HG03520 (cell line): ENCODE data around the gene RHOJ.
"Not testable (repeated sequence)": the region's sequence is repeated elsewhere in the genome, so short reads cannot be mapped to it uniquely, and the experiment has no call there.

Source experiments
- ATAC-seq: cut with Tn5 transposase; IDR thresholded peaks from one replicate; pipeline ENCODE4 v1.9.1; 2021; ENCODE audit warnings: mild to moderate bottlenecking, moderate library complexity; ENCODE audit not compliant: unreplicated experiment

RHOJ gene

DNA sequence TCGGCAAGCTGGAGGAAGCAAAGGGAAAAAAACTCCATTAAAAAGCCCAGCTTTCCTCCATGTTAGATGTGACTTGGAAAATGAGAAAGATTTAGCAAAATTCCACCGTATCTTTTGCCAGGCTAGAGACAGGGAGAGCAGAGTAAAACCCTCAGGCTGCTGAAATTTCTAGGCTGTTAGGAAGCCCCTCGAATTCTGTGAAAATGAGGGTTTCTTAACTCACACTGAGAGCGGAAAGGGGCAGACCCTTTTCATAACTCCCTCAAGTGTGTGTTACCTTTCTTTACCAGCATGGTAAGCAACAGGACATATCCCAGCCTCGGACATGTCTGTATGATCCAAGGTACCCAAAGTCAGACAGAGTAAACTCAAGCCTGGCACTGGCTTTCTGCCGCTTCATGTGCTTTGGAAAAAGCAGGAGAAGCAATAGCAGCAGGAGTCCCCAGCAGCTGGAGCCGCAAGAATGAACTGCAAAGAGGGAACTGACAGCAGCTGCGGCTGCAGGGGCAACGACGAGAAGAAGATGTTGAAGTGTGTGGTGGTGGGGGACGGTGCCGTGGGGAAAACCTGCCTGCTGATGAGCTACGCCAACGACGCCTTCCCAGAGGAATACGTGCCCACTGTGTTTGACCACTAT, at the start of gene RHOJ:
TSS of gene RHOJ (plus strand) at position 37 of the 637 bp plus-strand sequence. CDS start at position 464, 427 bp downstream.
- no peak for ATAC-seq

DNA sequence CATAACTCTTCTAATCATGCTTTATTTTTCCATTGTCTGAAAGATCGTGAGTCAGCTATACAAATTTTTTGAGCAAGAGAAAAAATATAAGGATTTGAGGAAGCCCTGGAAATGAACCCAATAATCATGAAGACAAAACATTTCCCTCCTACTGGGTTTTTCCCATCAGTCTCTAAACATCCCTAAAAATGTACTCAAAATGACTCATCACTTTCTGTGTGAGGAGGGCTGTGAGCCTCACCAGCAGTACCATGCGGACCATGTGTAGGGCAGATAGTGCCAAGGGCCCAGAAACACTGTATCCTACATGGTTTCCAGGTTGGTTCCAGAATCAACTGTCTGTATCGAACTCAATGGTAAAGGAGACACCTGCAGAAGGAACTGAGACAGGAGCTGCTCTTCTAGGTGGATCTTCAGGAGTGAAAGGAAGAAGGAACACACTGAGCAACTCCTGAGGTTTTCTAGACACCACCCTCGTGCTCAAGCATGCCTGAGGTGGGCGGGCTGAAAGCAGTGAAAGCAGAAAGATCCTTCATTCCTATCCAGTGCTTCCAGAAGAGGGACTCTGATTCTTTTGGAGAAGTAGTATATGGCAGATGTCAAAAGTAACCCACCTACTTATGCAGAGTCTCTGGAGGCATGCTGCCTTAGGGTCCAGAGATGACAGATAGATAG, 48.6 kb upstream of the RHOJ start:
- ATAC-seq = no peak

DNA sequence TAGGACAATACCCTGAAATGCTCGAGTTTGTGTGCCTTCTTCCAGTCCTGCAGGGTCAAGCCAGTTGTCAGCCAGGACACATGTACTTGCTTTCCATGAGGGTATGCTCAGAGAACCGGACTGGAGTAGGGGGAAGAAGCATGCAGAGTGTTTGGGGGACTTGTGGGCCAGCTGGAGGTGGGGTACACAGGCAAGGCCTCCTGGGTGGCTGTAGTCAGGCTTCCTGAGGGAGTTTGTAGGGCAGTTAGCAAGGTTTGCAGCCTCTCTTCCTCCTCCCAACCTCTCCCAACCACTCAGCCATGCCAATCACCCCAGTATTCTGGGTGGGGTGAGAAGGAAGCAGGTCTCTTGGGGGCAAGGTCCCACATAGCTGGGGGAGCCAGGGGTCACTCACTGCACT, 47.0 kb upstream of the RHOJ start:
- ATAC-seq = no peak

DNA sequence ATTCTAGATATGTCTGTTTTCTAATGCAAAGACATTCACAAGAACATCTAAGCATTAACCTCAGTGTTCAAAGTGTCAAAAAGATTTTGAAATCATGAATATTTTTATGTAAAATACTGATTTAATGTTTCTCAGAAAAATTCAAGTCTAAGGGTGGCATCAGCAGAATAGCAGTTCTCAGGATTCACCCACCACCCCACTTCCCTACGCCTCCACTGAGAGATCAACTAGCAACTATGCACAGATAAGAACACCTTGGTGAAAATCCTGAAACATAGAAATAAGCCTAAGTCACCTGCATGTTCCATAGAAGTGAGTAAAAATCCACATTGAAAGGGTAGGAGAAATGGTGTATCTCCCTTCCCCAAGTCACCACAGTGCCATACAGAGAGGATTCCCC, 40.9 kb upstream of the RHOJ start:
- ATAC-seq = no peak

DNA sequence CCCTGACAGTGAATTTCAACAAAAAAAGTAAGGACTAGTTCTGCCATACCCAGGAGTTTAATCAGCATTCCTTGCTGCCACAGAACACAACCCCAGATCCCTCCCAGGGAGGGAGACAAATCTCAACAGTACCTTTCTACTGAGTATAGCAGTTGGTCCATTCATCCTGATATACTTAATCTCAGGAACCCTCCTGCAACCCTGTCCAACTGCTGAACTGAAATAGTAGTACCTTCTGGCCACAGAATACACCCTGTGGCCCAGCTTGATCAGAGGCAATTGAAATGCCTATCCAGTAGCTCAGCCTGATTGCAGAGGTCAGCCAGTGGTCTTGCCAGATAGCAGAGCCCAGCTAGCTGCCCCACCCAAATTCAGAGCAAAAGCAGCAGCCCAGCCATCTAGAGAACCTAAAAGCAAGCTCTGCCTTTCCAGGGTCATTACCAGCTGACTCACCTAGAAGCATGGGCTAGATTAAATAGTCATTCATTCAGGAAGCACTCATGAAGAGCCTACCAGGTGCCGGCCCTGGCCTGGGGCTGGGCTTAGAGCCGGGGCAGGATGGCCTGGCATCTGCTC, 40.0 kb upstream of the RHOJ start:
- no peak for ATAC-seq

DNA sequence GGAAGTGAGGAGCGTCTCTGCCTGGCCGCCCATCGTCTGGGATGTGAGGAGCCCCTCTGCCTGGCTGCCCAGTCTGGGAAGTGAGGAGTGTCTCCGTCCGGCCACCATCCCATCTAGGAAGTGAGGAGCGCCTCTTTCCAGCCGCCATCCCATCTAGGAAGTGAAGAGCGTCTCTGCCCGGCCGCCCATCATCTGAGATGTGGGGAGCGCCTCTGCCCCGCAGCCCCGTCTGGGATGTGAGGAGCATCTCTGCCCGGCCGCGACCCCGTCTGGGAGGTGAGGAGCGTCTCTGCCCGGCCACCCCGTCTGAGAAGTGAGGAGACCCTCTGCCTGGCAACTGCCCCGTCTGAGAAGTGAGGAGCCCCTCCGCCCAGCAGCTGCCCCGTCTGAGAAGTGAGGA, 39.0 kb upstream of the RHOJ start:
- not testable (repeated sequence) for ATAC-seq

DNA sequence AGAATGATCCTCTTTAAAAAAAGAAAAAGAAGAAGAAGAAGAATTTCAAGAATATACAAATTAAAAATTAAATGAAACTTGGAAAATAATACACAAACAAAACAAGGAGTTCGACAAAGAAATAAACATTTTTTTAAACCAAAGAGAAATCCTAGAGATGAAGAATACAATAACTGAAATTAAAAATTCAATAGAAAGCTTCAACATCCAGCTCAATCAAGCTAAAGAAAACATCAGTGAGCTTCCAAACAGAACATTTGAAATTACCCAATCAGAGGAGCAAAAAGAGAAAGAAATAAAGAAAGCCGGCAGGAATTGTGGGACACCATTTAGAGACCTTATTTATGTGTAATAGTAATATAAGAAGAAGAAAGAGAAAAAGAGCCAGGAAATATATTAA, 37.2 kb upstream of the RHOJ start:
- ATAC-seq = no peak

DNA sequence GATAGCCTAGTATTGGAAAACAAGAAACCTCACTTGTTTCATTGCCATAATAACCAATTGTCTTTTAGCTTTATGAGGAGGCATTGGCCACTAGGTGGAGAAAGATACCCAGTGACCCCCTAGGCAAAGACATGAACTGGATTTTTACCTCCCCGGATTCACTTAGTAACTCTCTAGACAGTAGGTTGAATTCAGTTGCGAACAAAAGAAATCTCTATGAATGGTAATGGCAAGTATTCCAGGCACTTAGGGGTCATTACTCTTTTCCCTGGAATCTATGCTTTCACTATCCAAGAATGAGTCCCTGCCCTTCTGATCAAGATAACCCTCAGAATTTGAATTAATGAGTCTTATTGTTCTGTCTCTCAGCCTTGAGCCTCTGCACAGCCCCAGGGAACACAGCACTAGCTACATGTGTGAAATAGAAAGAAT, 29.5 kb upstream of the RHOJ start:
- no peak for ATAC-seq

DNA sequence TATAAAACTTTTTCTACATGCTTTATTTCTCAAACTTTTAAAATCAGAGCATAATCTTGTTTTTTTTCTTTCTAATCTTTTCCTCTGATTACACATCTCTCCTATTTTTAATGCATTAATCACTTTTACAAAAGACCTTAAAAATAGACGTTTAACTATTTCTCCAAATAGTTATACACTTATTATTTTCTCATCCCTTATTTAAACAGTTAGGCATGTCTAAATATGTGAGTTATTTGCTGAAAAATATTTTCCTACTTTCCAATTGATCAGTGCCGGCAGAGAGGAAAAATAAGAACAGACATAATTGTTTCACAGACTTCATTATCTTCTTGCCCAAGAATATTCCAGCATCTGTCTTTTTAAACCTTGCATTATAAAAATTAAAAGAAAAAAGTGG, 28.7 kb upstream of the RHOJ start:
- ATAC-seq = no peak

DNA sequence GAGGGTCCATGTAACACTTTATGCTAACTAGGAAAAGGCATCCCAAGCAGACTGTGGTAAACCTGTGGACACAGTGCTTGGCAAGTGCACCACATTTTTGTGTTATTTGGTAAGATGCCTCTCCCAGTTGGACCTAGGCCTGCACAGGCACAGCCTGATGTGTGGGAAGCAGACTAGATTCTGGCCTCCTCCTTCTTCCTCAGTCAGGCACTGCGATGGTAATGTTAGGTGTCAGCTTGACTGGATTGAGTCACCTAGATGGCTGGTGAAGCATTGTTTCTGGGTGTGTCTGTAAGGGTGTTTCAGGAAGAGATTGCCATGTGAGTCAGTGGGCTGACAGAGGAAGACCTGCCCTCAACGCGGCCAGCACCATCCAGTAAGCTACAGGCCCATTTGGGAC, 25.3 kb upstream of the RHOJ start:
- ATAC-seq = no peak

DNA sequence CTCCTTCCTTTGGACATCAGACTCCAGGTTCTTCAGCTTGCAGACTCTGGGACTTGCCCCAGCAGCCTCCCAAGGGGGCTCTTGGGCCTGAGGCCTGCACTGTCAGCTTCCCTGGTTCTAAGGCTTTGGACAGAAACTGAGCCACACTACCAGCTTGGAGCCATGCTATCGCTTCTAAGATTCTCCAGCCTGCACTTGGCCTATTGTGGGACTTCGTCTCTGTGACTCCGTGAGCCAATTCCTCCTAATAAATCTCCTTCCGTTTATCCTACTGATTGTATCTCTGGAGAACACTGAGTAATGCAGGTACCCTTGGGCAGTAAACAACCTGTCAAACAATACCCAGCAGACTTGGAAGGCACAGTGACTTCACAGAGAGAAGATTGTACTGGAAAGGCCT, 24.9 kb upstream of the RHOJ start:
- ATAC-seq = no peak

DNA sequence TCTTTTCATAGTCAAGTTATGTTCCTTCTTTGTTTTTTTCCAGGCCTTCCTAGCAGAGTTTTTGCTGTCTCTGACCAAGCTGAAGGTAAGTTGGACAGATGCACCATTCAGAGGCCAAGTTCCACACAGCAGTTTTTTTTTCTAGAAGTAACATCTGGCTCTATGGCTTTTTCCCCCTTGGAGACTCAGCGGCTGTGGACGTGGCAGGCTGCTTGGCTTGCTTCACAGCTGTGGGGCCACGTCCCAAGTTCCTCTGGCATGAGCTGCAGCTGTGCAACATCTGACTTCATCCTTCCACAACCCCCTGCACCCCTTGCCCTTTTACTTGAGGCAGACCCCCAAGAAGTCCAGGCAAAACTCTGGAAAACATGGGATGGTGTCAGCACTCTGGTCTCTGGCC, 24.2 kb upstream of the RHOJ start:
- ATAC-seq = no peak

DNA sequence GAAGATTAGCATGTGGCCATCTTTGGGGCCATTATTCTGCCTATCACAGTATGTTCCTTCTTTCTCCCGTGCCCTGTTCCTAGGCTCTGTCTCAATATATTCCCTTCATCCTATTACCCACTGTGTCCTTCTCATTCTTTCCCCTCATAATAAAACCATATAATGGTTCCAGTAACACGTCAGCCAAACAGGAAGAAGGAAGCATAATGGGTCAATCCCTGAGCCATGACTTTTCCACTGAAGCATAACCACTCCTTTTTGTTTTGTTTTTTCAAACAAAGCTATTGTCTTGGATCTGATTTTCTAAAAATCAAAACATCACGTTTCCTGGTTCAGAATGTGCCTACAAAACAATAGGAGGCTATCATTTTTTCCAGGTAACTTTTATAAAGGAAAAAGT, 21.3 kb upstream of the RHOJ start:
- no peak for ATAC-seq

DNA sequence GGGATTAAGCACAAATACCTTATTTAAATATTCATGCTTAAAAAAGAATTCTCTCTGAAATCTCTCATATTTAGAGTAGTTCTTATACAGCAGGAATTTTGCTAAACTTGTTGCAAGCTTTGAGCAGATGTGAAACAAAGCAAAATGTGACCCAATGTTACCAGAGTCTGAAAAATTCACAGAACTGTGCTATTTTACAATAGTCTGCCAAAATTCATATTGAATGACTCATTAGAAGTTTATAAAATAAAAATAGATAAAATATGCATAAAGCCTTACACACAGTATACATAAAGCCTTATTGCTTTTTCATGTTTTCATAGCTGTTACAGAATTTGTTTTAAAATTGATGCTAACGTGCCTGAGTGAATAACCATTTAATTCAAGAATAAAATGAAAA, 17.8 kb upstream of the RHOJ start:
- no peak for ATAC-seq

DNA sequence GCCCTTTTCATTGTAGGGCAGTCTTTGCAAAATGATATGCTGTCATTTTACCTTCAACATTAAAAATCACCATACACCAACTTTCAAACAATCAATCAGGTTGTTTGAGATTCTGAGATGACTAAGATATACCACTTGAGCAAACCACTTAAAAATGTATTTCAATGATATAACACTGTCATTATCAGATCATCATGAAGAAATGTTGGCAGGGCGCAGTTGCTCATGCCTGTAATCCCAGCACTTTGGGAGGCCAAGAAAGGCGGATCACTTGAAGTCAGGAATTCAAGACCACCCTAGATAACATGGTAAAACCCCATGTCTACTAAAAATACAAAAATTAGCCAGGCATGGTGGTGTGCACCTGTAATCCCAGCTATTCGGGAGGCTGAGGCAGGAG, 13.0 kb upstream of the RHOJ start:
- no peak for ATAC-seq

DNA sequence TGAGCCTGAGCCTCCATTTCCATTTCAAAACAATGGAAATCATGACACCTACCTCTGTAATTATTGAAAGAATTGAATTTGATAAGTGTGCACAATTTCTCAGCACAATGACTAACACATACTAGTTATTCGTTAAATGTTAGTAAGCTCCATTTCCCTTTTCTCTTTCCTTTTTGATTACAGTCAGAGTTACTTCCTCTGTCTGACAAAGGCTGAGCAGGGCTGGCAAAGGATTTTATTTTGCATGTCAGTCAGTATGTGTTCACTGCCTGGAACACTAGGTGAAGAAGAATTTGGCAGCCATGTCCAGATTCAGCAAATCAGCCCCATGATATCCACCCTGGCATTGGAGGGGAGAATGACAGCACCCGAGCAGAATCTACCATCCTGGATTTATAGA, 12.2 kb upstream of the RHOJ start:
- ATAC-seq = no peak

DNA sequence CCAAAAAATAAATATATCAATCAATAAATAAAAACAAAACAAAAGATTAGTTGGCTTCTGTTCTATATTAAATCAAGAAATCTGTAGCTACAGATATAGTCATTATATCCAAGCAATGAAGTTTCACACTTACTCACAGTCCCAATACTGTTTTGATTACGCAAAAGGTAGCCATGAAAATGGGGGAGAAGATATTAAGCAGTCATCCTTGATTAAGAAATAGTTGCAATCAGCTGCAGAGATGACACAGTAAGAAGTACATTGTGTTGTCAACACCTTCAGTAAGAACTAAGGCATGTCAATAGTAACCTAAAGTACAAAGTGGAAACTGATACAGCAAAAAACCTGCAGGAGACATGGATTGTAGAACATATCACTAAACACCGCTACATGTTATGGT, 11.0 kb upstream of the RHOJ start:
- ATAC-seq = no peak

DNA sequence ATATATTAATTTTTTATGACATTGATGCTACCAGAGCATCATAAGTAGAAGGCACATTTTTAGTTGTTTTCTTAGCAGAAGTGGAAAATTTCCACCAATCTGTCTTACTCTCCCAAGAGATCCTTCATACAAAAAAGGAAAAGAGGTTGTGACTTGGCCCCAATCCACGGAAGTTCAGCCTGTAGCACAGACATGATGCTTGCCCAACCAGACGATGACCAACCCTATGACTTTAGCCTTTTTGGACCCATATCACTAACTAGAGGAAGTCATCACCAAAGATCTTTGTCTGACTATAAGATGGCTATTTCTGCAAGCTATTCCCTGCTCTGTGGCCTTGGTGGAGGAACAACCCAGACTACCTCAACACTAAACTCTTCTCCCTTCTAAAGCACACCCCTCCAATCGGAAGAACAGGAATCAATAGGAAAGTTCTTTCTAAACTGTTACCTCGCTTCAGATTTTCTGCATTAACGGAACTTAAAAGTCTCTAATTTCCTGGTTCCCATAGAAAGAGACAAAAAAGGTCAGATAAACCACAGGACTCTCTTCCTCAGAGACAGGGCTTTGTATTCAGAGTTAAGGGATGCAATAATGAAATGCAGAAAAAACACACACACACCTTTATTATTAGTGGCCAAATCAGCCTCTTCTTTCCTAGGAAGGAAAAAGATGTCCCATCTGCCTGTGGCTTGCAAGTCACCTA, 4.1 kb upstream of the RHOJ start:
- ATAC-seq = no peak

DNA sequence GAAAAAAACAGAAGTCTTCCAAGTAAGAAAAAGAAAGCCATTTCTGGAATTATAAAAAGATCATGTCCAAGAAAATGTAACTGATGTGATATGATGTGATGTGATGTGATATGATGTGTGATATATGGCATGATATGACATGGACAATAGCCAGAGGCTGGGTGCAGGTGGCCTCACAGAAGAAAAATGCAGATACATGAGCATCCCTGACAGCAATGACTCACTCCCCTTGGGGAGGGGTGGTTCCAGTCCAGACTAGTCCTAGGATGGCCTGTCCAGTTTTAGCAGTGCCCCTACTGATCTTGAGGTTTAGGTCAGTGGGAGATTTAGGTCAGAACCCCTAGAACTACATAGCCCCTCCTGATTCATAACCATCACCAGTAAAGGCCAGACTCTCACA, 3.5 kb upstream of the RHOJ start:
- no peak for ATAC-seq

DNA sequence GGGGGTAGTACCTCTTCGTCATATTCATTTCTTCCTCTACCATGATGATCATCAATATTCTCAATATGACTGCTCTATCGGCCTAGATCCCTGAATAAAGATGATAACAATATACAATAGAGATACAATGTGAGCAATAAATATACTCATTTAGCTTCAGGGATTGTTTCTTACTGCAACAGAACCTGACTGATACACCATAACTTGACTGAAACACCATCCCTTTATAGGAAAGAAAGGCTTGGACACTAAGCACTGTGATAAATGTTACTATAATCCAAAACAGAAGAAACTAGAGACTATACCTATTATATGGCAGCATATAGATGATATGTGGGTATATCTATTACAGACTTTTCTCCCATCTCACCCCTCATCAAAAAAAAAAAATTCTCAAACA, 1.2 kb upstream of the RHOJ start:
- ATAC-seq = no peak

DNA sequence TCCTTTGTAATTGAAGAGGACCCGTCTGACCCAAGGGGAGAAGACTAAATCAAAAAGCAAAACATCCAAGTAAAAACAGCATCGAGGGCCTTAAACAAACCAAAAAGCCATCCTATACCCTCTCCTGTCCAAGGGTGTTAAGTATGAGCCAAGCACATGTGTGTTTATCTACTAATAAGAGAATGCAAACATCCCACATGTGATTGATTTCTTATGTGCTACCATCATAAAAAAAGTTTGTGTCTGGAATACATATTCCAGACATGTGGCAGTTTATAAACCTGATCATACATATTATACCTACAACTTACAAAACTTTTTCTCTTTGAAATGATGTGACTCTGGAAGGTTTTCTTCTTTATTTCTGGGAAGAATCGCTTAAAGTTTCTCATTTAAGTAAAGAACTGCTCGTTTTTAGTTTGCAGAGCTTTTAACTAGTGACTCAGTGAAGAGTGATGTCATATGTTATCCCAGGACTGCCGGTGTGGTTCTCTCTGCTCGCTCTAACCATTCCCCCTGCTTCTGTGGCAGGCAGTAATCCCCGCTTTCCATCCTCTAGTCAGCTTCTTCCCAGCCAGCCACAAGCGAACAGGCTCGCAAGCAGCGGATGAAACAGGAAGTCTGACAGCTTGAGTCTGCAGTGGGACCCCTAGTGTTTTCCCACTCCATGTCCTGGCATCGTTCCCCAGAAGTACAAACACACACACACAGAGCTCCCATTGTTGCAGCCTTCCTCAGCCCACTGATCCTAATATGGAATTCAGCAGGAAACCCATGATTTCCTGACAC, 431 bp upstream of the RHOJ start:
- ATAC-seq = no peak
